GM18517 (cell line): Measurements from ENCODE around the gene DCLK2.

Experiments used
- ATAC-seq: cut with Tn5 transposase; IDR thresholded peaks from one replicate; pipeline ENCODE4 v1.9.1; 2021; ENCODE audit warnings: mild to moderate bottlenecking, moderate library complexity; ENCODE audit not compliant: unreplicated experiment

Gene DCLK2

GRCh38 chr4:150068300-150068960 lies 9.8 kb upstream of the DCLK2 start:
- no peak for ATAC-seq

DNA sequence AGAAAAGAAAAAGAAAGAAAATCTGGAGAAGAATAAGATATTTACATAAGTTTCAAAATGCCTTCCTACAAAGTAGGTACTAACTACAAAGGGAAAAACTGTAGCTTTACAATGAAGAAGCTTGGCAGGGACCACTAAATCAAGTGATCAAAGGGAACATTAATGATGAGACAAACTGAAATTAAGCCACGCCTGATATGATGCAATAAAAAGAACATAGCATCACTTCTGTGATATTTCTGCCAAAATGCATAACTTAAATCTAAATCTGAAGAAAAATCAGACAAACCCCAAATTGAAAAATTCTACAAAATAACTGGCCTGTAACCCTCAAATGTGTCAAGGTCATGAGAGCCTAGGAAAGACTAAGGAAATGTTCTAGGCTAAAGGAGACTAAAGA lies 8.9 kb upstream of the DCLK2 start:
- ATAC-seq = no peak

DNA sequence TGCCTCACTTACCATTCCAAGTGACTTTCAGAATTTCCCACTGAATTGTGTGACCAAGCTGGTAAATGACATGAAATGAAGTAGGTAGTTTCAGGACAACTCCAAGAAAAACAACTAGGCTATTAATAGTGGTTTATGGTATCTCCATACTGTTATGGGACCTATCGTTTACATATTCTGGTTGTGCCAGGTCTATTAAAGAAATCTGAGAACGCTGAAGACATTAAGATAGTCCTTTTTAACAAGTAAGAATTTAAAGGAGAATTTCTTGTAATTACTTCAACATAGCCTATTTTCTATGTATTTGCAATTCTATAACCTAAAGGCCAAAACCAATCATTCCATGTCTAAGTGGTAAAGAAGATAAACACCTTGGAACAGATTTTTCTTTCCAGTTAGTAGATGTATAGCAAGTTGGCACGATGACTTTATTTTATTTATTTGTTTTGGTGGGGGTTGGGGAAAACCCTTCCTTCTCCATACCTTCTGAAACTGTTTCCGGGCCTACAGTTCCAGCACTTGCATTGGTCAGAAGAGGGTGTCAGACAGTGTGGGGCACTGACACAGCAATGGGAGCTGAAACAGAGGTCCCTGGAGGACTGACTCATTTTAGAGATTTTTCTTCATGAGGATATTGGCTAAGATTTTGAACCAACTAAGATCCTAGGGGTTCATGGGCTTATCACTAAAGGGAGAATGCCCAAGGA lies 7.6 kb upstream of the DCLK2 start:
- no peak for ATAC-seq

DNA sequence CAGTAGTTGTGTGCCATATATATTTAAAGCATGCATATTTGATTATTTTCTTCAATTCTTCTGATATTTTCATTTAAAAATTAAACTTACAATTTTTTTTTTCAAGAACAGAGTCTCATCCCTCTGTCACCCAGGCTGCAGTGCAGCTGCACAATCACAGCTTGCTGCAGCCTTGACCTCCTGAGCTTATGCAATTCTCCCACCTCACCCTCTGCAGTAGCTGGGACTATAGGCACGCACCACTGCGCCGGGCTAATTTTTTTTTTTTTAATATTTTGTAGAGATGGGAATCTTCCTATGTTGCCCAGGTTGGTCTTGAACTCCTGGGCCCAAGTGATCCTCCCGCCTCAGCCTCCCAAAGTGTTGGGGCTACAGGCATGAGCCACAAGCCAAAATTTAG lies 5.8 kb upstream of the DCLK2 start:
- no peak for ATAC-seq

GRCh38 chr4:150072906-150073714 lies 5.1 kb upstream of the DCLK2 start:
- ATAC-seq = no peak

- ATAC-seq = no peak
These were observed 4.2 kb upstream of the DCLK2 start for GRCh38 chr4:150074064-150074463.

GRCh38 chr4:150078579-150079080 lies 385 bp downstream of the DCLK2 start:
- no peak for ATAC-seq

DNA sequence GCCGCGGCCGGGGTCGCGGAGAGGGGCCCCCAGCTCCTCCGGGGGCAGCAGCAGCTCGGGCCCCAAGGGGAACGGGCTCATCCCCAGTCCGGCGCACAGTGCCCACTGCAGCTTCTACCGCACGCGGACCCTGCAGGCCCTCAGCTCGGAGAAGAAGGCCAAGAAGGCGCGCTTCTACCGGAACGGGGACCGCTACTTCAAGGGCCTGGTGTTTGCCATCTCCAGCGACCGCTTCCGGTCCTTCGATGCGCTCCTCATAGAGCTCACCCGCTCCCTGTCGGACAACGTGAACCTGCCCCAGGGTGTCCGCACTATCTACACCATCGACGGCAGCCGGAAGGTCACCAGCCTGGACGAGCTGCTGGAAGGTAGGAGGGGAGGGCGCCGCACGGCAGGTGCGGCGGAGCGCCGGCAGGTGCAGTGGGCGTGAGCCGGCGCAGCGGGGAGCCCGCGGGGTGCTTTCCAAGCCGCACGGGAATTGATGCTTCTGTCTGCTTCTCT lies 886 bp downstream of the DCLK2 start:
- ATAC-seq = no peak

- no peak for ATAC-seq
These were observed 2.1 kb downstream of the DCLK2 start for GRCh38 chr4:150080337-150080736.

DNA sequence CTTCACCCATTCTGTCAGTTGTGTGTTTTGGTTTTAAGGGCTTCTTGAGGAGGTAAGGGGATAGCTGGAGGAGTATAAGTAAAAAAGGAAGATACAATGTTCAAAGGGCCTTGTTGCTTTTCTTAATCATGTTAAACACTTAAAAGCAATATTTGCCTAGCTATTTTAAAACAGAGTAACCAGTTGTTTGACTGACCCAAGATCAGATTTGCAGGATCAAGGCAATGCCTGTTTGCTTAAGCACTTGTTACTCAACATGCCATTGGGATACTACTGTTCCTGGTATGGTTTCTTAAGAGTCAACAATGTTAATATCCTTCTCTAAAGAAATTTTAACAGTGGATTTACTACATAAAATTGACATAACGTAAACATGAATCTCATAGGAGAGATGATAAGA lies 2.6 kb downstream of the DCLK2 start:
- ATAC-seq = no peak

- peak; percentile 94 for ATAC-seq
These were observed 4.0 kb downstream of the DCLK2 start for GRCh38 chr4:150082241-150082640.

- no peak for ATAC-seq
These were observed 8.8 kb downstream of the DCLK2 start for GRCh38 chr4:150087006-150087405.

GRCh38 chr4:150089732-150090131 lies 11.5 kb downstream of the DCLK2 start:
- no peak for ATAC-seq

DNA sequence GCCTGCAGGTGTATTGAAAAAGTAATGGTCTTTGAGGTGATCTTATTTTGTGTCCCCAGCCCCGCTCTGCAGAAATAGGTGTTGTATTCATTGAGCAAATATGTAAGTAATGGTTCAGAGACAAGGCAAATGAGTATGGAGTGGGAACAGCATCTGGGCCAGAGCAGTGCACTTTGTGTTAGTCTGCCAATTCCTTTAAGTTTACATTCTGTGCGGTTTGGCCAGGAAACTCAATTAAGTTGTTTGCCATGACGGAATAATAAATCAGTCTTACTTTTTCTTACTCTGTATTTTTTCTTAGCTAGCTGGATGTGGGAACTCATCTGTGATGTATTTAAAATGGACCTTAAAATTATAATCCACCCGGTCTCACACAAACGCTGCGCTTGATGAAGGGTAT lies 12.6 kb downstream of the DCLK2 start:
- ATAC-seq = no peak

DNA sequence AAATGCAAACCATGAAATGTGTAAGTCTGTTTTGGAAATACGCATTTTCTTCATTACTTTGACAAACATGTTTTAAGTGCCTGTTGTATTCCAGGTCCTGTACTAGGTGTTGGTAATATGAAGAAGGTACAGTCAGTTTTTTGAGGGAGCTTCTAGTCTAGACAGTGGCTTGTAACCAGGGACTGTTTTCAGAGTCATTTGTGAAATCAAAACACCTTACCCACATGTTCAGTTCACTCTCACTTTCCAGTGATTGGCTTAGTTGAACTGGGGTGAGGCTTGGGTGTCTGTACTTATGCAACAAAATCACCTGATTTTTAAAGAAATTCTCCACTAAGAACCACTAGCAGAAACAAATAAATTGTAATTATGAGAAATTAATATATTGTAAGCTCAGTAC lies 16.4 kb downstream of the DCLK2 start:
- ATAC-seq = no peak

DNA sequence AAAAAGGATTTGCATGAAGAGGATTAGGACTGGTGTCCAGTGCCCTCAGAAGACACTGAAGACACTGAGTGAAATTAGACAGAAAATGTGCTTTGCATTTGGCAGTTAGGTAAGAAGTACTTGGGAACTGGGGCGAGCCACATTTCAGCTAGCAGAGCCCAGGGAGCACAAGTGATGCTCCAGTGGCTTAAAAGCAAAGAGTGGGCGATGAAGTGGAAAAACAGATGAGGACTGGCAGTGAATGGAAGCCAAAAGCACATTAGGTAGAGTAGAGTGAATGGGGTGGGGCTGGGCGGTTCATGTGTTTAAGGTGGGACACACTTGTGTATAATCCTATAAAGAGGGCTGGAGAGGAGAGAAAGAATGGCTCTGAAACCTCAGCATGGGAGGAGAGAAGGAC lies 18.4 kb downstream of the DCLK2 start:
- ATAC-seq = no peak

DNA sequence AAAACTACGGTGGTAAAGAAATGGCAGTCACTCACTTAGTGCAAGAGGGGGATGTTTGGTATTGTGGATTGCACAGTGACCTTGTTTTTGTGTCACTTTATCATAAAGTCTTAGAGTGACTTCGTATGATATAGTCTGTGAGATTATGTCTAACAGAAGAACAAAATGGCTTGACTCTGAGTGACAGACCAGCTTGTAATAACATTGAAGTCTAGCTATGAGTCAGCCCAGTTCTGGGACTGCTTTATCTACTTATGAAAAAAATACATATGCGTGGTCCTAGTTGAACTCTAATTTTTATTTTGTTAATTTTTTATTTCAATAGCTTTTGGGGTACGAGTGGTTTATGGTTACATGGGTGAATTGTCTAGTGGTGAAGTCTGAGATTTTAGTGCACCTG lies 20.0 kb downstream of the DCLK2 start:
- no peak for ATAC-seq

DNA sequence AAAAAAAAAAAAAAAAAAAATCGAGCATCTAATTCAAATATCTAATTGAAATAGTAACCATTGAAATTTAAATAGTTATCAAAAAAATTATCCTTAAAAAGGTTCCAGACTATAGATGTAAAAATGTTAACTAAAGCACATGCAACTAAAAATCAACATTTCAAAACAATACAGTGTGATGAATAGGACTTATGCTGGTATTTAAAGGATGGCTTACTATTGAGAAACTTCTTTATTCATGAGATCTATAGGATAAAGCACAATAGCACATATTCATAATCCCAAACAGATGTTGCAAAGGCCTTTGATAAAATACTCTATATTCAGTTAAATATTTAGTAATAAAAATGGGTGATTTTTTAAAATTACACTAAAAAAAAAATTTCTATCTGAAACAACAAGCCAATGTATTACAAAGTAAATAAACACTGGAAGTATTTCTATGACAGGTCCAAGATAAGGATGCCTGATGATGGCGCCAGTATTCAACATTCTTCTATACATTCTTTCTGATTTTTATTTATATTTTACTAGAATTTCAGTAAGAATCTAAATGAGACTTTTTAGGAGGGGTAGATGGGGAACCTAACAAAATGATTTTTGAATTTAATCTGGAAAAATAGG lies 26.3 kb downstream of the DCLK2 start:
- no peak for ATAC-seq

DNA sequence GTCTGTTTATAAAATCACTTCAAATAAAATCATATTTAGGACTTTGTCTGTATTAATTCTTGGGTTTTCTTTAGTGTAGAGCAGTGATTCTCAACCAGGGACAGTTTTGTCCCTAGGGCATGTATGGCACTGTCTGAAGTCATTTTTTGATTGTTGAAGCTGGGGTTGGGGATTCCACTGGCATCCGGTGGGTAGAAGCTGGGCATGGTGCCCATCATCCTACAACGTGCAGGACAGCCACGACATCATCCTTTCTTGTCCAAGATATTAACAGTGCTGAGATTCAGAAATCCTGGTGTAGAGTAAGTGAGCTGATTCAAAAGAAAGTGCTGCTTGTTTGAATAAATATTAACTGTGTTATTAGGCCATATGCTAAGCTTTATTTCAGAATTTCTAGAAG lies 28.6 kb downstream of the DCLK2 start:
- ATAC-seq = no peak

GRCh38 chr4:150108691-150109090 lies 30.4 kb downstream of the DCLK2 start:
- ATAC-seq = no peak

DNA sequence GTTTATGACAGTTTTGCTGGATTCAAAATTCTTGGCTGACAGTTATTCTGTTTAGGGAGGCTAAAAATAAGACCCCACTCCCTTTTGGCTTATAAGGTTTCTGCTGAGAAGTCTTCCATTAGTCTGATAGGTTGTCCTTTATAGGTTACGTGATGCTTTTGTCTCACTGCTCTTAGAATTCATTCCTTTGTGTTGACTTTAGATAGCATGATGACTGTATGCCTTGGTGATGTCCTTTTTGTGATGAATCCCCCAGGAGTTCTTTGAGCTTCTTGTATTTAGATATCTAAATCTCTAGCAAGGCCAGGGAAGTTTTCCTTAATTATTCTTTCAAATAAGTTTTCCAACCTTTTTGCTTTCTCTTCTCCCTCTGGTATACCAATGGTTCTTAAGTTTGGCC lies 36.4 kb downstream of the DCLK2 start:
- no peak for ATAC-seq
